Dendritic cell treated with granulocyte-macrophage colony-stimulating factor and Interleukin-4, amounts not matched to agents 40 ng/mL and 50 ng/mL, for 4 days (primary cell): Measurements from ENCODE around the gene IGF2R.
A peak's percentile ranks its signal among the peaks of the same experiment; 100 is the strongest.
"Not testable (repeated sequence)": the region's sequence is repeated elsewhere in the genome, so short reads cannot be mapped to it uniquely, and the experiment has no call there.

ENCODE experiments used
- H3K27ac Mint-ChIP-seq: one replicate; pipeline ENCODE4 v1.8.0; 2022; ENCODE audit warnings: mild to moderate bottlenecking, mixed read lengths
- H3K27me3 Mint-ChIP-seq: one replicate; pipeline ENCODE4 v1.8.0; 2022; ENCODE audit warnings: mild to moderate bottlenecking, mixed read lengths
- H3K36me3 Mint-ChIP-seq: one replicate; pipeline ENCODE4 v1.8.0; 2022; ENCODE audit warnings: low read depth, mixed read lengths
- H3K4me1 Mint-ChIP-seq: one replicate; pipeline ENCODE4 v1.8.0; 2022; ENCODE audit warnings: low read depth, mixed read lengths
- H3K4me3 Mint-ChIP-seq: one replicate; pipeline ENCODE4 v1.8.0; 2022; ENCODE audit warnings: mild to moderate bottlenecking, moderate library complexity, mixed read lengths
- H3K9me3 Mint-ChIP-seq: one replicate; pipeline ENCODE4 v1.8.0; 2022; ENCODE audit warnings: mixed read lengths
- intact Hi-C: fragments of 100-400 bp; cut with micrococcal nuclease; formaldehyde crosslinking; loops from one replicate; pipeline ENCODE4 v1.15.0; 2022

Gene IGF2R

GRCh38 chr6:159968295-159969203 lies at the start of gene IGF2R:
Gene IGF2R, plus strand, starts transcription at chr6:159969082. Its CDS starts 165 bp downstream, at chr6:159969247.
- Mint-ChIP-seq H3K4me1 (peaks cover 50% of the 10 kb centered on the region), H3K9me3 (no peaks in the 10 kb centered on the region), H3K4me3 (peak within 1 kb of the TSS; percentile 83), H3K27ac (peak within 1 kb of the TSS; percentile 83), H3K27me3 (no peaks in the 10 kb centered on the region), H3K36me3 (peaks cover 15% of the 10 kb centered on the region)
- intact Hi-C loops = loop anchor here (2.0 to 5.0 kb wide), 2 partner anchors 14 to 276 kb away; partner anchors contain the start of gene SOD2

- Mint-ChIP-seq H3K36me3 (no peaks in the 10 kb centered on the region), H3K9me3 (peaks cover 9% of the 10 kb centered on the region), H3K4me1 (peaks cover 5% of the 10 kb centered on the region), H3K27me3 (peaks cover 25% of the 10 kb centered on the region), H3K27ac (no peak overlapping the region), H3K4me3 (no peak overlapping the region)
- intact Hi-C loops = no loop called here
These were observed 49.1 kb upstream of the IGF2R start for GRCh38 chr6:159919800-159920199.

- H3K4me1 Mint-ChIP-seq, H3K4me3 Mint-ChIP-seq, H3K9me3 Mint-ChIP-seq, intact Hi-C loops, H3K27ac Mint-ChIP-seq, H3K36me3 Mint-ChIP-seq: not testable (repeated sequence)
- peaks cover 24% of the 10 kb centered on the region for H3K27me3 Mint-ChIP-seq
These were observed 44.7 kb upstream of the IGF2R start for GRCh38 chr6:159924150-159924549.

- Mint-ChIP-seq H3K4me1 (peaks cover 12% of the 10 kb centered on the region), H3K27me3 (peaks cover 19% of the 10 kb centered on the region), H3K9me3 (peaks cover 9% of the 10 kb centered on the region), H3K36me3 (no peaks in the 10 kb centered on the region), H3K27ac (no peak overlapping the region), H3K4me3 (no peak overlapping the region)
- intact Hi-C loops = loop anchor here (5.0 kb wide), 1 partner anchor 44 kb away; no protein-coding TSS in a partner anchor
These were observed 42.2 kb upstream of the IGF2R start for GRCh38 chr6:159926542-159927203.

- Mint-ChIP-seq H3K27ac (no peak overlapping the region), H3K4me1 (peaks cover 12% of the 10 kb centered on the region), H3K9me3 (no peaks in the 10 kb centered on the region), H3K36me3 (no peaks in the 10 kb centered on the region), H3K4me3 (no peak overlapping the region), H3K27me3 (peaks cover 16% of the 10 kb centered on the region)
- intact Hi-C loops = loop anchor here (5.0 kb wide), 1 partner anchor 48 kb away; no protein-coding TSS in a partner anchor
These were observed 39.1 kb upstream of the IGF2R start for GRCh38 chr6:159929819-159930218.

- H3K27ac Mint-ChIP-seq = no peak overlapping the region
These were observed 37.8 kb upstream of the IGF2R start for GRCh38 chr6:159931112-159931511.

GRCh38 chr6:159931846-159932245 lies 37.0 kb upstream of the IGF2R start:
- Mint-ChIP-seq H3K9me3 (no peaks in the 10 kb centered on the region), H3K36me3 (no peaks in the 10 kb centered on the region), H3K4me3 (no peak overlapping the region), H3K27me3 (peaks cover 18% of the 10 kb centered on the region), H3K4me1 (peaks cover 12% of the 10 kb centered on the region), H3K27ac (no peak overlapping the region)
- intact Hi-C loops = no loop called here

More at GRCh38 chr6:159931112-159931511, 37.8 kb upstream of the IGF2R start:
- Mint-ChIP-seq H3K9me3 (no peaks in the 10 kb centered on the region), H3K36me3 (no peaks in the 10 kb centered on the region), H3K4me1 (peaks cover 12% of the 10 kb centered on the region), H3K27me3 (peaks cover 18% of the 10 kb centered on the region), H3K4me3 (no peak overlapping the region)
- intact Hi-C loops = no loop called here

GRCh38 chr6:159933077-159933476 lies 35.8 kb upstream of the IGF2R start:
- Mint-ChIP-seq H3K27me3 (peaks cover 20% of the 10 kb centered on the region), H3K36me3 (no peaks in the 10 kb centered on the region), H3K4me3 (no peak overlapping the region), H3K4me1 (peaks cover 12% of the 10 kb centered on the region), H3K9me3 (no peaks in the 10 kb centered on the region), H3K27ac (no peak overlapping the region)
- intact Hi-C loops = no loop called here

GRCh38 chr6:159934181-159934580 lies 34.7 kb upstream of the IGF2R start:
- intact Hi-C loops = no loop called here
- peaks cover 12% of the 10 kb centered on the region for H3K4me1 Mint-ChIP-seq
- H3K27me3 Mint-ChIP-seq = peaks cover 26% of the 10 kb centered on the region
- no peaks in the 10 kb centered on the region for H3K36me3 Mint-ChIP-seq
- no peak overlapping the region for H3K4me3 Mint-ChIP-seq
- H3K27ac Mint-ChIP-seq = no peak overlapping the region
- no peaks in the 10 kb centered on the region for H3K9me3 Mint-ChIP-seq

GRCh38 chr6:159935065-159935464 lies 33.8 kb upstream of the IGF2R start:
- Mint-ChIP-seq H3K9me3 (no peaks in the 10 kb centered on the region), H3K27me3 (peaks cover 28% of the 10 kb centered on the region), H3K36me3 (no peaks in the 10 kb centered on the region), H3K27ac (no peak overlapping the region), H3K4me1 (peaks cover 5% of the 10 kb centered on the region), H3K4me3 (no peak overlapping the region)
- intact Hi-C loops = no loop called here

- intact Hi-C loops = no loop called here
These were observed 33.2 kb upstream of the IGF2R start for GRCh38 chr6:159935633-159936032.

GRCh38 chr6:159939591-159940016 lies 29.3 kb upstream of the IGF2R start:
- no peak overlapping the region for H3K4me3 Mint-ChIP-seq
- H3K9me3 Mint-ChIP-seq = peaks cover 9% of the 10 kb centered on the region
- H3K27ac Mint-ChIP-seq = no peak overlapping the region
- intact Hi-C loops = loop anchor here (2.0 to 10.0 kb wide), 3 partner anchors 77 to 247 kb away; partner anchors contain the start of genes MRPL18 and SOD2
- peaks cover 7% of the 10 kb centered on the region for H3K36me3 Mint-ChIP-seq
- peaks cover 24% of the 10 kb centered on the region for H3K27me3 Mint-ChIP-seq
- H3K4me1 Mint-ChIP-seq = peaks cover 18% of the 10 kb centered on the region

More at GRCh38 chr6:159935633-159936032, 33.2 kb upstream of the IGF2R start:
- Mint-ChIP-seq H3K36me3 (no peaks in the 10 kb centered on the region), H3K4me3 (no peak overlapping the region), H3K9me3 (no peaks in the 10 kb centered on the region), H3K27ac (no peak overlapping the region), H3K4me1 (peaks cover 5% of the 10 kb centered on the region), H3K27me3 (peaks cover 28% of the 10 kb centered on the region)

GRCh38 chr6:159941286-159942113 lies 27.4 kb upstream of the IGF2R start:
- Mint-ChIP-seq H3K27ac (no peak overlapping the region), H3K4me1 (peaks cover 22% of the 10 kb centered on the region), H3K36me3 (peaks cover 12% of the 10 kb centered on the region), H3K27me3 (peaks cover 20% of the 10 kb centered on the region), H3K4me3 (no peak overlapping the region), H3K9me3 (peaks cover 18% of the 10 kb centered on the region)
- intact Hi-C loops = loop anchor here (2.0 to 10.0 kb wide), 3 partner anchors 79 to 249 kb away; partner anchors contain the start of genes MRPL18 and SOD2
